Midbrain (tissue), 1 donor: ENCODE measurements around the gene PUS1.
"Not testable (repeated sequence)": the region's sequence is repeated elsewhere in the genome, so short reads cannot be mapped to it uniquely, and the experiment has no call there.

ENCODE experiments used
- DNase-seq: peaks from one replicate; lab custom pipeline; 2025; lab: John Stamatoyannopoulos, UW

The PUS1 gene

DNA sequence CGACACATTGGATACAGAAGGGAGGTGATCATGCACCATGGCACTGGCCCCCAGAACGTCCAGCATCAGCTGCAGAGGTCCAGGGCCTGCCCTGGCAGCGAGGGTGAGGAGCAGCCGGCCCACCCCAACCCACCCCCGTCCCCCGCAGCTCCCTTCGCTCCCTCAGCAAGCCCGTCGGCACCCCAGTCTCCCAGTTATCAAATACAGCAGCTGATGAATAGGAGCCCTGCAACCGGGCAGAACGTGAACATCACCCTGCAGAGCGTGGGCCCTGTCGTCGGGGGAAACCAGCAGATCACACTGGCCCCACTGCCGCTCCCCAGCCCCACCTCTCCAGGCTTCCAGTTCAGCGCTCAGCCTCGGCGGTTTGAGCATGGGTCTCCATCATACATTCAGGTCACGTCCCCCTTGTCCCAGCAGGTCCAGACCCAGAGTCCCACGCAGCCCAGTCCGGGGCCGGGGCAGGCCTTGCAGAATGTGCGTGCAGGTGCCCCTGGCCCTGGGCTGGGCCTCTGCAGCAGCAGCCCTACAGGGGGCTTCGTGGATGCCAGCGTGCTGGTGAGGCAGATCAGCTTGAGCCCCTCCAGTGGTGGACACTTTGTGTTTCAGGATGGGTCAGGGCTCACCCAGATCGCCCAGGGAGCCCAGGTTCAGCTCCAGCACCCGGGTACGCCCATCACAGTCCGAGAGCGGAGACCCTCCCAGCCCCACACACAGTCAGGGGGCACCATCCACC is 31.7 kb downstream of the PUS1 start:
- DNase-seq: not testable (repeated sequence)

DNA sequence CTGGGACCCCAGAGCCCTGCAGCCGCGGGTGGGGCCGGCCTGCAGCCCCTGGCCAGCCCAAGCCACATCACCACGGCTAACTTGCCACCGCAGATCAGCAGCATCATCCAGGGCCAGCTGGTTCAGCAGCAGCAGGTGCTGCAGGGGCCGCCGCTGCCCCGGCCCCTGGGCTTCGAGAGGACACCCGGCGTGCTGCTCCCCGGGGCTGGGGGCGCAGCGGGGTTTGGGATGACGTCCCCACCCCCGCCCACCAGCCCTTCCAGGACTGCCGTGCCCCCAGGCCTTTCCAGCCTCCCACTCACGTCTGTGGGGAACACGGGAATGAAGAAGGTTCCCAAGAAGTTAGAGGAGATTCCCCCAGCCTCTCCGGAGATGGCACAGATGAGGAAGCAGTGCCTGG is 32.3 kb downstream of the PUS1 start:
- not testable (repeated sequence) for DNase-seq

DNA sequence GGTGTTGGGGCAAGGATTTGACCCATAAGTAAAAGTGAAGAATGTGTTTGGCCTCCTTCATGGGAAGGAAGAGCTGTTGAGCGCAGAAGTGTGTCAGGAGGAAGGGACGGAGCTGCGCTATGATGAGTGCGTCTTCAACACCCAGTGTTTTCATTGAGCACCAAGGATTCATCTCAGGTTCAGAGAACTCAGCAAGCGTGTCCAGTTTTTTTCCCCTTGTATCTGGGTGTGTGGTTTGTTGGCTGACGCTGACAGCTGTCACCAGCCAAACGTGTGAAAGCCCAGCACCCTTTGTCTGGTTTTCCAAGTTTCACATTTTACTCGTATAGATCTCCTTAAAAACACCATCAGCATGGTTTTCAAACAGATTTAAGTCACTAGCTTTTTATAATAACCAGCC is 33.0 kb downstream of the PUS1 start:
- no peak for DNase-seq

DNA sequence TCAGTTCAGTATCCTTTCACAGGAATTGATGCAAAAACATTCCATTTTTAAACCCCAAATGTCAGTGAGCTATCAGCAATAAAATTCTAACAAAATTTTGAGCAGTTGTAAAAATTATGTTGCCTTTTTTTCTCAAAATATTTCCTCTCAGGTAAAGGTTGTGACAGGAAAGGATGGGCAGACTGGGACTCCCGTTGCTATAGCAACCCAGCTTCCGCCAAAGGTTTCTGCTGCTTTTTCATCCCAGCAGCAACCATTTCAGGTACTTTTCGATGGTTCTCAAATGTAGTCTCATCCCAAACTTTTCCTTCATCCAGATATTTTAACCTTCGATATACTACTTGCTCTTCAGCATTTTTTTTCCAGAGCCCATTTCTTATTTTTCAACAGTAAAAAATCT is 34.3 kb downstream of the PUS1 start:
- no peak for DNase-seq

DNA sequence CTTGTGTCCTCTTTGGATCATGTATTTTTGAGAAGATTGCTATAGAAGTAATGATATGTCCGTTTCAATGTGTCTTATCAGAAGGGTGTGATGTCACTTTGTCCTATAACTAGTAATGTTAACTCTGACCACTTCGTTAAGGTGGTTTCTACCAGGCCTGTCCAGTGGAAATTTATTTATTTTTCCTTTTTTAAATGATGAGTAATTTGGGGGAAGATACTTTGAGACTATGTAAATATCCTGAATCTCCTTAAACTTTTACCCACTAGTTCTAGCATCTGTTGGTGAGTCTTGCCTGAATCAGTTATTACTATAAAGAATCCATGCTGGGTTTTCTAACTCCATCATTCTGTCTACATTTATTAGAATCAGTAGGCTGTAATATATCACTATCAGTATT is 36.0 kb downstream of the PUS1 start:
- no peak for DNase-seq

DNA sequence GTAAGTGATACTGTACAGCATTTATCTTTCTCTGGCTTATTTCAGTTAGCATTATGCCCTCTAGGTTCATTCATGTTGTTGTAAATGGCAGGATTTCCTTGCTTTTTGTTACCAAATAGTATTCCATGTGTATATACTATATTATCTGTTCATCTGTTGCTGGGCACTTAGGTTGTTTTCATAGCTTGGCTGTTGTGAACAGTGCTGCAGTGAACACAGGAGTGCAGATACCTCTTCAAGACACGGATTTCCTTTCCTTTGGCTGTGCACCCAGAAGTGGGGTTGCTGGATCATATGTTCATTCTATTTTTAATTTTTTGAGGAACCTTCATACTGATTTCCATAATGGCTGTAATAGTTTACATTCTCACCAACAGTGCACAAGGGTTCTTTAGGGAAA is 42.1 kb downstream of the PUS1 start:
- no peak for DNase-seq

DNA sequence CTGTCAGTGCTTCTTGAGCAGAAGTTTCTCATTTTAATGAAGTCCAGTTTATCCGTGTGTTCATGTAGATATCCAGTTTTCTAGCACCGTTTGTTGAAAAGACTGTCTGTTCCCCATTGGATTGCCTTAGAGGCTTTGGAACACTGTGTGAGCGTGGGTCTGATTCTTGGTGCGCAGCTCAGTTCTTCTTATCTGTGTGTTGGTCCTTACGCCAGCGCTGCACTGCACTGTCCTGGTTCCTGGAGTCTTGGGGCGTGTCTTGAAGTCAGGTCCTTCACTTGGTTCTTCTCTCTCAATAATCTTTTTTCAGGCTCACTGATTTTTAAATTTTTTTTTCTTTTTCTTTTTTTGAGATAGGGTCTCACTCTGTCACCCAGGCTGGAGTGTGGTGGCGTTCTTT is 46.2 kb downstream of the PUS1 start:
- no peak for DNase-seq

DNA sequence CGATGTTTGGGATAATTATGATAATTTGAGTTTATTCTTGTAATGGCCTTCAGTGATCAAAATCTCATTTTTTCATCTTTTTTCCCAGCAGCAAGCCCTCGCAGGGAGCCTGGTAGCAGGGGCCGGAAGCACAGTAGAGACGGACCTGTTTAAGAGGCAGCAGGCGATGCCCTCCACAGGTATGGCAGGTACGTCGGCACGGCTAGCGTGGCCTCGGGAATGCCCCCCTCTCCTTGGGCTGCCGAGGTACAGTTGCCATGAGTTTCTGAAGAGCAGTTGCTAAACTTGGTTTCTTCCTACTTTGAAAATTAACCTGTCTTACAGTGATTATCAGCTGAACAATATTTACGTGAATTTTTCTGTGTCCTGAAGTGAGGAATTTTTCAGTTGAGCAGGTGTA is 50.5 kb downstream of the PUS1 start:
- no peak for DNase-seq

DNA sequence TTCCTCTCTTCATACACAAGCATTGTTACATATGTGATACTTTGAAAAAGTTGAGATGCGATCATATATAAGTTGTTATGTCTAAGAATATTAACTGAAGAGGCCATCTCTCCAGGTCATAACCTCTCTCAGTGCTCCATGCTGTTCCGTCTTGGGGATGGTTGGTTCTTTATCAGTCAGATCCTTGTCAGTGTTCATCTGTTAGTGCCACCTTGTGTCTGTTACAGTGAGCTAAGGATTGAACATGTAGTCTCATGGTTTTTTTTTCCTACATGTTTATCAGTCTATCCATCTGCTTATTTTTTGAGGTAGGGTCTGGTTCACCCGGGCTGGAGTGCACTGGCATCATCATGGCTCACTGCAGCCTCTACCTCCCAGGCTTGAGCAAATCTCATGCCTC is 51.2 kb downstream of the PUS1 start:
- no peak for DNase-seq

DNA sequence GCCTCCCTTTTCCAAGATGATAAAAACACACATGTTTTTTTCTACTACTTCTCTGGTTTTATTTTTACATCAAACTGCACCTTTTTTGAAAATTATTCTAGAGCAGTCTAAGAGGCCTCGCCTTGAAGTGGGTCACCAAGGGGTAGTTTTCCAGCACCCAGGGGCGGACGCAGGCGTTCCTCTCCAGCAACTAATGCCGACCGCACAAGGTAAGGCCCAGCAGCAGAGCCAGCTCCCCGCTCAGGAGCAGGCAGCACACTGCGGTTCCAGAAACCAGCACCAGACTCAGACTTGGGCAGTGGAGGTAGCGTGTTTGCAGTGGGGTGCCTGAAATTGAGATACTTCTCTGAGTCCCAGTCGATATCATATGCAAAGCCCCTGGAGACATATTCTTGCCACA is 52.3 kb downstream of the PUS1 start:
- no peak for DNase-seq

DNA sequence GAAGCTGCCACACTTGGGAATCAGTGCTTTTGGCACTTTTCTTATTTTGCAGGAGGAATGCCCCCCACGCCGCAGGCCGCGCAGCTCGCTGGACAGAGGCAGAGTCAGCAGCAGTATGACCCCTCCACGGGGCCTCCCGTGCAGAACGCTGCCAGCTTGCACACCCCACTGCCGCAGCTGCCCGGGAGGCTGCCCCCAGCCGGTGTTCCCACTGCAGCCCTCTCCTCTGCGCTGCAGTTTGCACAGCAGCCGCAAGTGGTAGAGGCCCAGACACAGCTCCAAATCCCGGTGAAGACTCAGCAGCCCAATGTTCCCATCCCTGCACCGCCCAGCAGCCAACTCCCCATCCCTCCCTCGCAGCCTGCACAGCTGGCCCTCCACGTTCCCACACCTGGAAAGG is 53.0 kb downstream of the PUS1 start:
- DNase-seq: no peak

DNA sequence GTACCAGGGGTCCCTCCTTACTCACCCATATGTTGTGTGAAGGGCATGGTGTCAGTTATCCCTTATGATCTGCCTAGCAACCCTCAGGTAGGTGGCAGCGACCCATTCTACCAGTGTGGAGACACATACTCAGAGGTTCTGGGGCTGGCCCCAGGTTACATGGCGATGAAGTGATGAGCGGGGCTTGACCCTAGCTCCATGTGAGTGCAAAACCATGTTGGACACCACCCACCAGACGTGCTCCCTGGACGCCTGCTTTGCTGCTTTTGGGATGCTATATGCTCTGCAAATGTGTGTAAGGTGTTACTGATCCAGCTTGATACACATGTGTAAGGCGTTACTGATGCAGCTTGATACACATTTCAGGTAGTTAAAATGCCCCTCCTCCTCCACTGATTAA is 54.0 kb downstream of the PUS1 start:
- no peak for DNase-seq

DNA sequence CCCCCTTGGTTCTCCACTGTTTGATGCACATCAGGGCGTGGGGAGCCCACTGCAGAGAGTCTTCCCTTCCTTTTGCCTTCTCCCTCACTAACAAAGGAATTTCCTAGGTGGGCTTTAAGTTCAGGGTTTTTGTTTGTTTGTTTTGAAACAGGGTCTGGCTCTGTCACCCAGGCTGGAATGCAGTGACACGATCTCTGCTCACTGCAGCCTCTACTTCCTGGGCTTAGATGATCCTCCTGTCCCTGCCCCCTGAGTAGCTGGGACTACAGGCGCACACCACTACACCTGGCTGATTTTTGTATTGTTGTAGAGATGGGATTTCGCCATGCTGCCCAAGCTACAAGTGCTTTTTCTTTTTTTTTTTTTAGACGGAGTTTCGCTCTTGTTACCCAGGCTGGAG is 54.5 kb downstream of the PUS1 start:
- DNase-seq: no peak

DNA sequence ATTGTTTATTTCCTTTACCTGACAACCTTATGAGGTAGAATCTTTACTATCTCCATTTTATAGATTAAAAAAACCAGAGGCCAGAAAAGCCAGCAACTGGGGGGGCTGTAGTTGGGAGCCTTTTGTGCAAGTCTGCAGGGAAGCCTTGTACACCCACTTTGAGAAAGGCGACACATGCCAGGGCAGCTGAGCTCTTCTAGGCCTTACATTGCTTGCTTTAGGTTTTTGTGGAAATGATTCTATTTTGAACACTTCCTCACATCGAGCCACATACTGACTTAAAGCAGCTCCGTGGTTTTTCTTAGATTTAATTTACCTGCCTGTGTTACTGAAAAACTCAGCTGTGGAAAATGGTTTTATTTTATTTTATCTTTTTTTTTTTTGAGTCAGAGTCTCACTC is 55.3 kb downstream of the PUS1 start:
- no peak for DNase-seq

DNA sequence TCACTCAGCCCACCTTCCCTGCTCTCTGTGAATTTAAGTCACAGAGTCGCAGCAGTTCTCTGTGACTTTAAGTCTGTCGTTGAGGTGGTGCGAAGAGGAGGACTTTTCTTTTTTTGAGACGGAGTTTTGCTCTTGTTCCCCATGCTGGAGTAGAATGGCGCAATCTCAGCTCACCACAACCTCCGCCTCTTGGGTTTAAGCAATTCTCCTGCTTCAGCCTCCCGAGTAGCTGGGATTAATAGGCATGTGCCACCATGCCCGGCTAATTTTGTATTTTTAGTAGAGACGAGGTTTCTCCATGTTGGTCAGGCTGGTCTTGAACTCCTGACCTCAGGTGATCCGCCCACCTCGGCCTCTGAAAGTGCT is 56.4 kb downstream of the PUS1 start:
- DNase-seq: not testable (repeated sequence)

DNA sequence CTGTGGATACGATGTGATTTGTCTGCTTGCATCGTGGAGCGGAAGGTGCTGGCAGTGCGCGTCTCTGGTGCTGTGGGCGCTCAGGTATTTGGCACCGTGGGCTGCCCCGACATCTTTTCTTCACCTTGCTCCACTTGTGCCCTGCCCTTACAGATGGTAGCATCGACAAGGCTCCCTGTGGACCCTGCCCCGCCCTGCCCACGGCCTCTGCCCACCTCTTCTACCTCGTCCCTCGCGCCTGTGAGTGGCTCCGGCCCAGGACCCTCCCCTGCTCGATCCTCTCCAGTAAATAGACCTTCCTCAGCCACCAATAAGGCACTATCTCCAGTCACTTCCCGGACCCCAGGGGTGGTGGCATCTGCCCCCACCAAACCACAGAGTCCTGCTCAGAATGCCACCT is 57.3 kb downstream of the PUS1 start:
- DNase-seq: no peak

DNA sequence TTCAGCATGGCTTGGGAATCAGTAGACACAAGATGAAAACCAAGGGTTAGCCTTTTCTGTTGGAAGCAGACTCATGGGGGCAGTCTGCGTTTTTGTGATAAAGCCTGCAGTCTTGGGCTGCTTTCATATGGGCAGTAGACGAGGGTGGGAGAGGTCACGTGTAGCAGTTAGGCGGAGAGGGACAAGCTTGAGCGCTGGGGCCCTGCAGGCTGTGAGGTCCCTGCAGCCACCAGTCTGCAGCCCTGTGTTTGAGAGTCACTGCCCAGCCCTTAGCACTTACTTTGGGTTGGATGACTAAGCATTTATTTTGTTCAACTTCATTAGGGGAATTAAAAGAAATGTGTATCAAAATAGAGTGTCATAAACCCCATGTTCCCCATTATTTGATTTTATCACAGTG is 57.8 kb downstream of the PUS1 start:
- no peak for DNase-seq

DNA sequence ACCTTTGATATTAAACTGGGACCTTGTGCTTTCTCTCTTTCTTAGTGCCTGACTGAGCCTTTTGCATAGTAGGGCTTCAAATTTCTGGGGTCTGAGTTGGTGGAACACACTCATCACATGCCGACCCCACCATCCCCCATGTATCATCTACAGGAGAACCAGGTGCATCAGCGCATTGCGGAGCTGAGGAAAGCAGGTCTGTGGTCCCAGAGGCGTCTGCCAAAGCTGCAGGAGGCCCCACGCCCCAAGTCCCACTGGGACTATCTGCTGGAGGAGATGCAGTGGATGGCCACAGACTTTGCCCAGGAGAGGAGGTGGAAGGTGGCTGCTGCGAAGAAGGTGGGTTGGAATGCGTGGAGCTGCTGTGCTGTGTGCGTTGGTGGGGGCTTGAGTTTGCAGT is 58.5 kb downstream of the PUS1 start:
- DNase-seq: no peak

DNA sequence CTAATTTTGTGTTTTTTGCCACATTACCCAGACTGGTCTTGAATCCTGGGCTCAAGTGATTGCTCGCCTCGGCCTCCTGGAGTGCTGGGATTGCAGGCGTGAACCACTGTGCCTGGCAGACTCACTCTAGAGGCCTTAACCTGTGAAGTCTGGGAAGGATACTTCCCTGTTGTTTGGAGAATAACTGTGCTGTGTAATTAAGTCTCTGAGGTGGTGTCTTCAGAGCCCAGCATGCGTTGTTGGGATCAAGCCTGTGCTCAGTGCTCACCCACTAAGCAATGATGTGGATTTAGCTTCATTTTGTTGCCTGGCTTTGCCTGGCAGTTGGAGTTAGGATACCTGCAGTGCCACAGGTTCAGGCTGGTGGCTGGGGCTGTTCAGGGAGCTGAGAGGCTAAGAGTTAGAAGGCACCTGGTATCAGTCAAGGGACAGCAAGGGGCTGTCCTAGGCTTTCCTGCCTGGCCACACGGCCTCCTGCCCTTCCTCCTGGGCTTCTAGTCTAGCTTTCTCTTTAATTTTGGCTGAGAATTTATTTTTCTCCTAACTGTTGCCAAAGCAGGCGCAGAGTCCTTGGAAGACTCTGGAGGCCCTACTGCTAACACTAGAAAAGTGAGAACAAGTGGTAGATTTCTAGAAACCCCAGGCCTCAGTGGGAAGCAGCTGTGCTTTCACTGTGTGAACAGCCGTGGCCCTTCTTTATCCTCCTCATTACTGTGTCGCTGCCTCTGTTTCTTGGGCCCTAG is 59.1 kb downstream of the PUS1 start:
- peak; percentile 36 for DNase-seq

DNA sequence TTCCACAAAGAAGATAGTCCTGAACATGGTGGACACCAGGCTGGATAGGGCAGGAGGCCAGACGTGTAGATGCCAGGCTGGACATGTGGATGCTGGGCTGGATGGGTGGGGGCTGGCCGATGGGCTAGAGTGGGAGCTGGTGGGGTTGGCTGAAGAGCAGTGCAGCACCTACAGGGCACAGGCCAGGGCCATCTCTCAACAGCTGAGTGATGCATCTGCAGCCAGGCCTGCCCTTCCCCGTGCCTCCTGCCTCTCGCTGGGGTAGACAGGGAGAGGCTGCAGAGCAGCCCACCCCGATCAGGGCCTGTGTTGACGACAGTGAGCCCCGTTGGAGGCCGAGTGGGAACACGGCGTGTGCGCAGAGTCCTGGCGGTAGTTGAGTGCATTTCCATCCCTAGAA is 59.9 kb downstream of the PUS1 start:
- DNase-seq: no peak

DNA sequence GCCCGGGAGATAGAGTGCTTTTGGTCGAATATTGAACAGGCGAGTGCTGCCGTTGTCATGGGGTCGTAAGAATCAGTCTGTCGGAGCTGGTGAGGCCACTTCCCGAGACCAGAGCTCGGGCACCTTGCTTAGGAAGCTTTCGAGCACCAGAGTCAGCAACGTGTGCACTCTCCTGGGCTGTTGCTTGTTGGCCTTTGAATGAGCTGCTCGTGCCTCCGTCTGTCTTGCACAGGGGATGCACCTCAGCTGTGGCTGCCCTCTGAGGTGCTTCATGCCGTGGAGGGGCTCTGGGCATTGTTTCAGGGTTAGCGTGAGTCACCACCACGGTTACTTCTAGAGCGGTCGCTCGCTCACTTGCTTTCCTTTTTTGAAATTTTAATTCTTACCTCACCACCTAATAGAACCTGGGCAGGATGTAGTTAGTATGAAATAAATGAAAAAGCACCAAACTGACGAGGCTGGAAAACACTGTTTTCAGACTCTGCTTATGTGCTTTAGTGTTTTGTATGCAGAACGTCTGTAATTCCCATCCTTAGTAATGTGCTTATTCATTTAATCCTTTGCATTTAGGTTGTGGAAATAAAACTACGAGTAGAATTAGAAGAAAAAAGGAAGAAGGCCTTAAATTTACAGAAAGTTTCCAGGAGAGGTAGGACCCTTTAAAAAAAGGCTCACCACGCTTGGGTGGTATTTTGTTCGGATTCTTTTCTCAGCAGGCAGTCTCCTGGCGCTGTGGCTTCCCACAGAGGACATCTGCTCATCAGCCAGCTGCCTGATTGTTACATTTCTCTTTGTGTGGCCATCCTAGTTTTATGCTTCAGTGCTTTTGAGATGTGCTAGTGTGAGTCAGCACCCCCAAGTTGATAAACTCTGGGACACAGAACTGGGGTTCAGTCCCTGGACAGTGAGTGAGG is 61.2 kb downstream of the PUS1 start:
- DNase-seq: no peak

DNA sequence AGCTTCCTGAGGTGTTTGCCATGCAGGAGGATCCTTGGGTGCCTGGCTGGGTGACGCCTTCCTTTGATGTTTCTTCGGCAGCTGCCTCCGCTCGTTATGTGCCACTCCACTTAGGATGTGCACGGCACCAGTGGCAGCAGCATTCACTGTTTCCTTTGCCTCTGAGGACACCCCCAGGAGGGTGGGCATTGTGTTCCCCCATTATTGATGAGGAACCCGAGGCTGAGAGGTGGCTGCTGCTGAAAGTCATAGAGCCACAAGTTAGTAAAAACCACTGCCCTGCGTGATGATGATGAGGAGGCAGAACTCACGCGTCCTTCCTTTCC is 61.9 kb downstream of the PUS1 start:
- DNase-seq: no peak

DNA sequence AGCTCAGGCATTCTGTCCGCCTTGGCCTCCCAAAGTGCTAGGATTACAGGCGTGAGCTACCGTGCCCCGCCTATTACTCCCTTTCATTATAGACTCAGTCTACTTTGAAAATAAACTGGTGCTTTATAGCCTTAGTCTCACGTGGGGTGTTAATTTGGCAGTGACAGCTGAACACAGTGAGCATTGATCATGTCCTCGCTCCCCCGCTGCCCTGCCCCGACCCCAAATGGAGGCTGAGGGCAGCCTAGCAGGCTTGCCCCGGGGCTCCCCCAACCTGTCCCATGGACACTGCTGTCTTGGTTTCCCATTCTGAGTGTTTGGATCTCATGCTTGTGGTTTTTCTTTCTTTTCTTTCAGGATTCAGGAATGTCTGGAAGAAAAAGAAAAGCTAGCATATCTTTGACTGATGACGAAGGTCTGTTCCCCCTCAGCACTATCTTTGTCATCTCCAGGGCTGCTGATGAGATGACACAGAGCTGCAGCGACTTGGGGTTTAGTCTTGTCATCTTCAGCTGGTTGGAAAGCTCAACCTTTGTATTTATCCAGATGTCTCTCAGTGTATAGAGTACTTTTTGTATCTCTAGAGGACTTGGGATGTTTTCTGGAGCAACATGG is 62.8 kb downstream of the PUS1 start:
- DNase-seq: no peak
